ENCODE measurements around the gene ACLY.

Gene ACLY

GRCh38 chr17:41918314-41919164 lies at the start of gene ACLY:
ACLY (minus strand) TSS chr17:41918951; CDS start chr17:41913873, 5,078 bp downstream.
- Histone ChIP-seq H3K4me3 (replicated peaks; ENCODE audit: low read depth, low read length) (peak within 1 kb of the TSS; percentile 93), H3K27me3 (replicated peaks; ENCODE audit: control insufficient read depth, insufficient read depth, low read length) (no peaks in the 10 kb centered on the region), H3K36me3 (ENCODE audit: control insufficient read depth, insufficient read depth, low read length) (peaks cover 9% of the 10 kb centered on the region)
- DNase-seq (ENCODE audit: extremely low read depth, insufficient read length): peak; percentile 99
- no peak for TF ChIP-seq CTCF (IDR thresholded peaks at IDR 0.05; ENCODE audit: insufficient read depth, low read length, poor library complexity, severe bottlenecking)

GRCh38 chr17:41967921-41968578 lies 49.3 kb upstream of the ACLY start:
- TF ChIP-seq CTCF (IDR thresholded peaks at IDR 0.05; ENCODE audit: insufficient read depth, low read length, poor library complexity, severe bottlenecking): no peak
- H3K4me3 ChIP-seq (replicated peaks; ENCODE audit: low read depth, low read length): peak overlapping the region; percentile 86
- DNase-seq (ENCODE audit: extremely low read depth, insufficient read length): peak; percentile 29

GRCh38 chr17:41967141-41967920 lies 48.6 kb upstream of the ACLY start:
- no peaks in the 10 kb centered on the region for H3K27me3 ChIP-seq (replicated peaks; ENCODE audit: control insufficient read depth, insufficient read depth, low read length)
- peaks cover 17% of the 10 kb centered on the region for H3K36me3 ChIP-seq (ENCODE audit: control insufficient read depth, insufficient read depth, low read length)
- TF ChIP-seq CTCF (IDR thresholded peaks at IDR 0.05; ENCODE audit: insufficient read depth, low read length, poor library complexity, severe bottlenecking): no peak
- DNase-seq (ENCODE audit: extremely low read depth, insufficient read length): no peak
- peak overlapping the region; percentile 86 for H3K4me3 ChIP-seq (replicated peaks; ENCODE audit: low read depth, low read length)

More at GRCh38 chr17:41967921-41968578, 49.3 kb upstream of the ACLY start:
- Histone ChIP-seq H3K36me3 (ENCODE audit: control insufficient read depth, insufficient read depth, low read length) (peaks cover 20% of the 10 kb centered on the region), H3K27me3 (replicated peaks; ENCODE audit: control insufficient read depth, insufficient read depth, low read length) (no peaks in the 10 kb centered on the region)

- peaks cover 10% of the 10 kb centered on the region for H3K36me3 ChIP-seq (ENCODE audit: control insufficient read depth, insufficient read depth, low read length)
These were observed 47.9 kb upstream of the ACLY start, which contains the start of gene CNP for GRCh38 chr17:41966463-41967140. CNP (plus strand) TSS chr17:41966795; CDS start chr17:41966885, 90 bp downstream.

More at GRCh38 chr17:41966463-41967140, 47.9 kb upstream of the ACLY start, which contains the start of gene CNP:
- Histone ChIP-seq H3K27me3 (replicated peaks; ENCODE audit: control insufficient read depth, insufficient read depth, low read length) (no peaks in the 10 kb centered on the region), H3K4me3 (replicated peaks; ENCODE audit: low read depth, low read length) (peak within 1 kb of the TSS; percentile 86)
- TF ChIP-seq CTCF (IDR thresholded peaks at IDR 0.05; ENCODE audit: insufficient read depth, low read length, poor library complexity, severe bottlenecking): no peak
- DNase-seq (ENCODE audit: extremely low read depth, insufficient read length): peak; percentile 95

Data from GM06990 (cell line).